ENCODE data around the gene SORL1.

SORL1 gene

DNA sequence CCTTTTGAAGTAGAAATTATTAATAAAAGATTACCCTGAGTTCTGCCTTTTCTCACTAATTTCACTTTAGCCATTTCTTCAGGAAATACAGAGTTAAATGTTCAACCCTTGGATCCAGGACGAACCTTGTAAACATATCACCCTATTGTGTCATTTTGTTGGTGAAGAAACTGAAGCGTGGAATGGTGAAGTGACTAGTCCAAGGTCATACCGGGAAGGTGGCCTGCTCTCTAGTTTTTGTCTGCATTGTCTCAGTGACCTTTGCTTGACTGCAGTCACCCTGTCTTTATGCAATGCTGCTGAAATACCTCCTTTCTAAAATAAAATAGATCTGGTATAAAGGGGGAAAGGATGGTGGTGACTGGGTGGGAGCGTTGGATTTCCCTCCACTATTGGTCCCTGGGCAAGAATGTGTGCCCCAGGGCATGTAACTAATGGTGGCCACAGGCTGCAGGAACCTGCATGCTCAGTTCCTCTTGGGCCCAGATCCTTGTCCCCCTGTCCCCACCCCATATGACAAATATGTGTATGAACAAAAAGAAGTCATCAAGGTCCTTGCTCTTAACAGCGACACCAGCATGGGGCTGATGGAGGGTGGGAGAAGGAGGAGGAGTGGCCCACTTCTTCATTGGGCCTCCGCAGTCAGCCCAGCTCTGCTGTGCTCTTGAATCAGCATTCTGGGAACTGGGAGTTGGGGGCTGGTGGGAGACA, 1.6 kb downstream of the SORL1 start:
- DNase-seq (ENCODE audit: low spot score), result no peak

DNA sequence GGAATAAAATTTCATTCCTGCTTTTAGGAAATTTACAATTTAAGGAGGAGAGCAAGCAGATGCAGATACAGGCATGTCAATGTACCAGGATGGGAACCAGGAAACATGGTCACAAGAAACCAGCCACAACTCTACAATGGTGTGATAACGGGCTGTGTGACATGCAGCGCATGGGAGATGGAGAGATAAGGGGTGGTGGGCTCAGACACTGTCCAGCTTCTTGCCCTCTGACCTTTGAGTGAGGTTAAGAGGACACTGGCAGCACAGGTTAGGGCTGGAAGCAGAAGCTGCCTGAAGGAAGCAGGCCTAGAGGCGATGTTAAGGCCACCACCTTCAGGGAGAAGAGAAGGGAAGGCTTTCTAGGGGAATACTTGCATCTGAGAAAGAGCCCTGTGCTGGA, 3.0 kb downstream of the SORL1 start:
- no peak for DNase-seq (ENCODE audit: low spot score)

DNA sequence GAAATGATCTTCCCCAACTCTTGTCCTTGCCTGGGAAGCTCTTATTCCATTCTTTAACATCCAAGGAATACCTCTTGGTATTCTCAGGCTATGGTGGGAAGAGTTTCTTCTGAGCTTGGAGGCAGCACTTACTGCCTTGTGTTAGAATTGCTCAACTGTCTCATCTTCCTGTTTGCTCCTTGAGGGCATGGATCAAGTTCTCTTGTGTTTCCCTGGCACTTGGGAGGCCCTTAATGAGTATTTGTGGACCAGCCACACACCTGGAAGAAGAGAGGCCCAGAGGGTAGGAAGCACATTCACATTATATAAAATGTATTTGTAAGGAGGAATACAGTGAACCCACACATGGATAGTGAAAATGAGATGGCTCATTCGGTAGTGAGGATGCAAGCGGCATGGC, 4.0 kb downstream of the SORL1 start:
- no peak for DNase-seq (ENCODE audit: low spot score)

DNA sequence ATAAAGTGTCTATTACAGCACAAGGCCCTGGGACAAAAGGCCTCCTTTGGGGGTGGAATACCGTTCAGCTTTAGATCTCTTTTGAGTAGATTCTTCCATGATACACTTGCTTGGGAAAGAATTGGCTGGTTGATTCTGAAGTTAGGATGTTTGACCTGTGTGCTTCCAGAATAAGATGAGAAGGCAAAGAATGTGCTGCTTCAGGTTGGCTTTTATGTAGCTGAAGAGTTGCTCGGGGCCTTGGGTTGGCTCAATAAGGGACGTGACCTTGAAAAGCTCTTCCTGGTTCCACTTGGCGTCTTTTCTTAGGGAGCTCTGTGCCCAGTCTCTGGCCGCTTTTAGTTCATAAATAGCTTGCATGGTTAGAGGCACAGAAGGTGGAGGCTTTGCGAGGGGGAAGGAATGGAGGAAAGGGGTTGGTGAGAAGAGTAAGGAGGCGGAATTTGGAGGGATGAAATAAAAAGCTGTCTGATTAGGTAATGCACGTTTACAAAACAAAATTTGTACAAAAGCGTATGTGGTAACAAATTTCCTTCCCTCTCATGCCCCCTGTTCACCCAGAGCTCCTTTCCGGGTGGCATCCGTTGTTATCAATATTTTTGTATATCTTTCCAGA, 4.8 kb downstream of the SORL1 start:
- DNase-seq (ENCODE audit: low spot score), result no peak

DNA sequence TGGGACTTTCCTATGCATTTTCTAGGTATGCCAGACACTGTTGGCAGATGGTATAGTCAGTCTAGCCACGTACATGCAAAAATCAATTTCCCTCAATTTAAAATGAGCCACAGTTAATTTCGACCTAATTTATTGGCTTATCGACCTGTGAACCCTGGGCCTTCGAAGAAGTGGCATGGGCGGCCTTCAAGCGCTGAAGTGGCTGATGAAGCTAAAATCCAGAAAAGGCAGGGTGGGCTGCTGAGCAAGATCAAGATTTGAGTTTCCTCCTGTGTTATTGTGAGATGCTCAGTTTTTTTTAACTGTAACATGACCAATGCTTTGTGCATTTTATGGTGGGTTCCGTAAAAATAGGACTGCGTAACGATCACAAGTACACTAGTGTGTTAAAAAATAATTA, 6.4 kb downstream of the SORL1 start:
- no peak for DNase-seq (ENCODE audit: low spot score)

DNA sequence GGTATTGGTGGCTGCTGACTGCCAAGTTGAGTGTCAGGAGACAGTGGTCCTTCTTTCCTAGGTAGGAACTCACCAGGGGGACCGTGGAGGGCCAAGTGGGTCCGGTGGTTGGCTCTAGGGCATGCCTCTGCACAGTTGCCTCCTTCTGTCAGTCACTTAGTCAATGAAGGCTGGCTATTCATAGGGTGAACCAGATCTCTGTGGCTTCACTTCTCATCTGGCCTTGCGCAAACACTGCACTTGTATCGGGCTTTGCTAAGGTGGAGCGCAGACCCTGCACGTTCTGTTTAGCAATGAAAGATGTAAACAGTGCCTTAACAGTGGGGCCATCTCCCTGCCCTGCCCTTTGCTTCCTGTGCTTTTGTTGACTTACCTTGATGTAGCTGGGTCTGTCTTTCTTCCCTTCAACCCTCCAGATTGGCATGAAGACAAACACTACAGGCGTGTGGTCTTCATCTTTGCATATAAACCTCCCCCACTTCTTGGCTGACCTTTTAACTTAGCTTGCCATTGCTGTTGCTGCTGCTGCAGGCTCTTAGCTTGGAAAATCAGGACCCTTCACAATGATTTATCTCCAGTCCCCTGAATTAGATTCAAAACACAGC, 7.4 kb downstream of the SORL1 start:
- DNase-seq (ENCODE audit: low spot score), result no peak

DNA sequence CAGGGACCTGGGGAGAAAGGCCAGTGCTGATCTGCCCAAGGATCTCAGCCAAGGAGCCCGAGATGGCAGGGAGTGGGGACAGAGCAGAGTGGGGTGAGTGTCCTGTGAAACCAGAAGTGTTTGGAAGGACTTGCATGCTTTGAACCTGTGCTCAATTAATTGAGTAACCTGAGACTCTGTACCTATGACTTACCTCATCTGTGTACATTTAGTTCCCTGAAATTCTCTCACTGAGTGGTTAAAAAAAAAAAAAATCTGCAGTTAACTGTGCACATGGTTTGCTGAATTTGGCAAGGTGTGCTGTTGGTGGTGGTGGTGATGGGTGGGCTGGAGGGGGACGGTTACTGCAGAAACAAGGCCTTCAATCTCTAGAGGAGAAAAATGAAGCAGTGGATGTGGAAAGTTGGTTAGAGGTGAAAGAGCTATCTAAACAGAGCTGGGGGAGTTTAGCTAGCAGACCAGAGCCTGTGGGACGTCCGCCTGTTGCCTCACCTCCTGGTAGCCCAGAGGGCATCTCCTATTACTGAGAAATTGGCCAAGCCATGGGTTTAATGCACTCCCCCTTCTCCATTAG, 8.9 kb downstream of the SORL1 start:
- no peak for DNase-seq (ENCODE audit: low spot score)

DNA sequence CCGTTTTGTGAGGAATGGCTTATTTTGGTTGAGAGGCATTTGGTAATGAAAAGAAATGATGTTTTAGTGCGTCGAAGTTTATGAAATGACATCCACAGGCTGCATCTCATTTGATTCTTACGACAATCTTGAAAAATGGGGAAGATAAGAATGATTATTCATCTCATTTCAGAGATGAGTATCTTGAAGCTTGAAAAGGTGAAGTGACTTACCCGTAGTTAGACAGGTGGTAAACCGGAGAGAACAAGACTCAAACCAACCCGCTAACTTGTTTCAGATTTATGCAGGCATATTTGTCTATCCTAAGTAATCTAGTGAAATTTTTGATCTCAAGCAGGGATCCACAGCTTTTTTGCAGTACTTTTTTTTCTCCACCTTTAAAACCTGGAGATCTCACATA, 9.7 kb downstream of the SORL1 start:
- DNase-seq (ENCODE audit: low spot score), result no peak

DNA sequence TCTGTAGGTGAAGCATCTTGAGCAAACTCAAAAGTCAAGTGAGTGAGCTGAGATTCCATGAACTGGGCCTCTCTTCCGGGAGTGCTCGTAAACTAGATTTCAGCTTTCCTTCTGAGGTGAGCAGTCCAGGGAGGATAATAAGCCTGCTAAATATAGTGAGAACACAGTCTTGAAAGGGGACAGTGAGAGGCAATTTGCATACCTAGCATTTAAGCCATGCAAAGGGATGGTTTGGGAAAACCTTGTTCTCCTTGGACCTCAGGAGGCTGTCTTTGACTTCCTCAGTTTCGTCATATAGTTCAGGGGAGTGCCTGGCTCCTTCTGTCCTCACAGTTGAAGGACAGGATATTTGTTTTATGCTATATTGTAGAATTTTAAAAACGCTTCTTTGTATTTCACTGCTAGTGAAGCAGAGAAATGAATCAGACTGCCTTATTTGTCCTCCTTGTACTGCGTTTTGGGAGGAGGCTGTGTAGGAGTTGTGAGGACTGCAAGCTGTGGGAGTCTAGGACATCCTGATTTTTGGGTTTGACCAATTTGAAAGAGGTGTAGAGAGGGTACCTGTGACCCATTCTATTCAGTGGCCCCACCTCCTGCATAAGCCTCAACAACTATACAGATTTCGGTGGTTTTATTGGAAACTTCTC, 11.7 kb downstream of the SORL1 start:
- no peak for DNase-seq (ENCODE audit: low spot score)

DNA sequence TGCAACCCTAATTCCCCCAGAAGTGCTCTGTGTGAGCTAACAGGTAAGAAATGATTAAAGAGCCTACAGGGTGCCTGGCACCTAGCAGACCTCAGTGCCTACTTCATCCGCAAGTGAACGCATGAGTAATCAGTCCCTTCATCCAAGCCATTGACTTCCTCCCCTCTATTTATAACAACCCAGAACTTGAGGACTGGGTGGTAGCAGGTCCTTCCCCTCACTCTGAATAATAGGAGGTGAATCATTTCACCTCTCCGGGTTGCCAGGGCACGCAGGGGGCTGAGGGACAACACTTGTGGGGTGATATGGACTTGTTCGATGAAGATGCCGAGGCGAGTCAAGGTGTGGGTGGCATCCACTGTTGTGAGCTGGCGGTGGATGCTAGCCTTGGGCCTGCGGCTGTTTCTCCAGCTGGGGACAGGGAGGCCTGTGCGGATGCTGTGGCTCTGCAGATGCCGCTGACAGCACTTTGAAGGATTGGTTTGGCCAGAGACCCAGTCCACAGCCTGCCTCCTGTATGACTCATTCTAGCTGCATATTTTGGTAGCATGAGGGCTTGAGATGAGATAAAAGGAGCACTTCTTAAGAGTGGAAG, 12.3 kb downstream of the SORL1 start:
- no peak for DNase-seq (ENCODE audit: low spot score)

DNA sequence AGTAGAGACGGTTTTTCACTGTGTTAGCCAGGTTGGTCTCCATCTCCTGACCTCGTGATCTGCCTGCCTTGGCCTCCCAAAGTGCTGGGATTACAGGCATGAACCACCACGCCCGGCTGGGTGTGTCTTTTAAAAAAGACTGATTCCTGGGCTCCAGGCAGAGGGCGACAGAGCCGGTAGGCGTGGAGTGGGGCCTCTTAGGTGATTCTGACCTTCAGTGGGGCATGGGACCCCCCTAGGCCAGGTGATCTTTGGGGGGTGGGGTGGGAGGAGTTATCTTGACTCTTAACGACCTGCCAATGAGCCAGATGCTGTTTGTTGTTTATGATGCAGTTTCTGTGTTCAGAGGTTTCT, 13.6 kb downstream of the SORL1 start:
- no peak for DNase-seq (ENCODE audit: low spot score)

DNA sequence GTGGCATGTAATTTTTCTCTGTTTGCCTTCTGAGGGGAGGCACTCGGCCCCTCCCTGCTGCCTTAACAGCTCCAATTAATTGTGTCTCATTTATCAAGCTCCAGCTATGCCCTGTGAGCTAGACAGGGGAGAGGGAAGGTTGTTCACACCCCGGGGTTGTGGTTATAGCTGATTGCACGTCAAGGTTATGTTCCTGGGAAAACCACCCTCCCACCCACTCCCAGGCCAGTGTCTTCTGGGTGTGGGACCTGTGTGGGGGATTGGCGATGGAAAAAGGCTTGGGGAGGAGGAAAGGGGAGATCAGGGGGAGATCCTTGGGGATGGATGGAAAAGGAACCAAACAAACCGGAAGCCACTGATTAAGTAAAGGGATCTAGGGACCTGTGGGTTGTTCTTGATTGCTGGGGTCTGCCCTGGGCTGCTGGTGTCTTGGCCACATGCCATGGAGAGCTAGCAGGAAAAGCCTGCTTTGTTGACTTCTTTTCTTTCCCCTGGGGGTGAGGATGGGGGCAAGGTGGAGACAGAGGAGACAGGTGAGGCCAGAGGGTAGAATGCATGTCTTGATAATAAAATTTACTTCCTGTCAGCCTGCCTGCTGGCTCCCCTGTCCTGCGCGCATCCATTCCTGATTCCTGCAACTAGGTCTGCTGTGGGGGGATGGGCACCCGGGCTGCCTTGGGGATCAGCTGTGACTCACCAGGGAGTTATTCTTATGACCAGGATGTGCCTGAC, 14.1 kb downstream of the SORL1 start:
- no peak for DNase-seq (ENCODE audit: low spot score)

DNA sequence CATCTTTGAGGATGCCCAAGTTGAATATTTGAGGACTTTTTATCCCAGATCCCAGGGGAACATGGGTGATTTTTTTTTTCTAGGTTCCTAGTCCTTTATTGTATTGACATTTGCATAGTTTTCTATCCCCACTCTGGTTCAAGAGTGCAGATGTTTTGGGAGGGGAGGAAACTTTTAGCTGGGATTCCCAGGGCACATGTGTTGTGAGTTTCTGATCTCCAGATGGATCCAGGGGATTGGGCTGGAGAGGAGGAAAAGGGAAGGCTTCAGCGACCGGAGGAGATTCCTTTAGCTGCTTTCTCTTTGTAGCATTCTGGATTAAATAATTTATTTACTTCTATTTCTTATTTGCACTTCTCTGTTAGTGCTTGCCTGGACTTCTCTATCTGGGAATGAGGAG, 15.4 kb downstream of the SORL1 start:
- DNase-seq (ENCODE audit: low spot score), result no peak

DNA sequence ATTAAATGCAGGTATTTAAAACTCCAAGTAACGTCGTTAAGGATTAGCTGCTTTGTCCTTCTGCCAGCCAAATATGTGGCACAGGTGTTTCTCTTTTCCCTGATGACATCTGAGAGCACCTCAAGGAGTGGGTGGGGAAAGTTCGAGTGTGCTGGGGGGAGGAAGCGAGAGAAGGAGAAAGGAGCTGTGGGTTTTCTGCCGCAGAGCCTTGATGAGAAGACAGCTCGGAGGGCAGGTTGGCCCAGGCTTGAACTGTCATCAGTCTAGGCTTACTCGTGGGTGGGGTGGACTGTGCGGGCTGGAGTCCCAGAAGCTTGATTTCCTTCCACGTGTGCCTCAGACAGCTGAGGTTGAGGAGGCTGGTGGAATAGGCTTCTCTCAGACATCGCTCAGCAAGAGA, 15.9 kb downstream of the SORL1 start:
- DNase-seq (ENCODE audit: low spot score), result no peak

DNA sequence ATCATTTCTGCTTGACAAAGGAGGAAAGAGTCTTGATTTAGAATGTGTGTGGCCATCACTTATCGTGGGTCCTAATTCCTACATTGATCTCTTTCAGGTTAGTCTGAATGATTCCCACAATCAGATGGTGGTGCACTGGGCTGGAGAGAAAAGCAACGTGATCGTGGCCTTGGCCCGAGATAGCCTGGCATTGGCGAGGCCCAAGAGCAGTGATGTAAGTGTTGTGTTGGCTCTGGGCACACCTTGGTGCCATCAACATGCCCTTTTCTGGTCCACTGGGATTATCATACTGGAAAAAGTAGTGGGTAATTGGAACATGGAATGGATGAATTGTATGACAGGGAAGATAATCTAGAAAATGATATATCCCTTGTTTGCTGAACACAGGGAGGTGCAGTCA, 17.8 kb downstream of the SORL1 start:
- DNase-seq (ENCODE audit: low spot score), result no peak

DNA sequence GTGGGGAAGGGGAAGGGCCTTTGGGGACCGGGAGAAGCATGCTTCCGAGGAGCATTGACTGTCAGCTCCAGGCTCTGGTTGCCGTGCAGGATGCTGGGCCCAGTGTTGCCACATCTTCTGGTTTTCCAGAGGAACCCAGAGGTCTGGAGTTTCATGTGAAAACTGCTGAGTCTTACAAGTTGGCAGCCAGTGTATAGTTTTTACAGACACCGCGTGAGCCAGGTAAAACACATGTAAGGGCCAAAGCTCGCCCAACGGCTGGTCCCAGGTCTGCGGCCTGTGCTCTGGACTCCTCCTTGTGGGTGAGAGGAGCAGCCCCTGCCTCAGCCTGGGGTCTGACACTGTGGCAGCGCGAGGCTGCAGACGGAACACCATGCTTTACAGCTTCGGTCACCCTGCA, 19.1 kb downstream of the SORL1 start:
- no peak for DNase-seq (ENCODE audit: low spot score)

DNA sequence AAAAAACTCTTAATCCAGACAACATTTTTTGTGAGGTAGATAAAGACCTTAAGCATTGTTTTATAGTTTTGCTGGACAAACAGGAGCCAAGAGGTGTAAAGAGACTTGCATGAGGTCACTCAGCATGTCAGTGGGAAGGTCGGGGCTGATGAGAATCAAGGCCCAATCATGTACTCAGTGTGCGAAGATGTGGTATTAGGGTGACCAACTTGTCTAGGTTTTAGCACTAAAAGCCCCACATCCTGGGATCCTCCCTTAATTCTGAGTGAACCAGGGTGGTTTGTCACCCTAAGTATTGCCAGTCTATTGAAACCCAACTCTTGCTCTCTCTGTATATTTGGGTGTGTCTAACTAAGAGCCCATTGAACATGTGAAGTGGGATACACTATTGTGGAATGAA, 20.2 kb downstream of the SORL1 start:
- no peak for DNase-seq (ENCODE audit: low spot score)

DNA sequence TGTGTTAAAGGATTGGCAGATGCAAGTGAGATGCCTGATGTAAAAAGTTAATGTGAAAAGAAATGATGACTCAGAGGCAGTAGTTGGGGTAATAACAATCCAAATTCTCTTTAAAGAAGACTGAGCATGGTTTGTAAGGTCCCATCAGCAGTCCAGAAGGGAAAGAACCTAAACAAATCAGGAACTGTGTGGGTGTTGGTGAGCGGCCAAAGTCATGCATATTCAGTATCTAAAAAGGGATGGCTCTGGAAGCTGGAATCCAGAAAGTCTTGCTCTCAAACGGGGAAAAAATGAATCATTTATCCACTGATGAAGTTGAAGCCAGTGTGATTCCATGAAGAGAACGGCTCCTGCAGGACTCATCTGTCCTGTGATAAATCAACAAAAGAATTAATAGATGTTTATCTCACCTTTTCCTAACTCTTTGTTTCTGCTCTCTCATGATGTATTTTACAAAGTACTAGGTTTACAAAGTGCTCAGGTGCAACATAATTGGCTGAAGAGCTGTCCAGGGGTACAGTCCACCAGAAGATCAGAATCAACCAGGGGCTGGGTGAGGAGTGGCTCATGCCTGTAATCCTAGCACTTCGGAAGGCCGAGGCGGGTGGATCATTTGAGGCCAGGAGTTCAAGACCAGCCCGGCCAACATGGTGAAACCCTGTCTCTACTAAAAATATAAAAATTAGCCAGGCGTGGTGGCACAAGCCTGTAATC, 21.1 kb downstream of the SORL1 start:
- DNase-seq (ENCODE audit: low spot score), result no peak

DNA sequence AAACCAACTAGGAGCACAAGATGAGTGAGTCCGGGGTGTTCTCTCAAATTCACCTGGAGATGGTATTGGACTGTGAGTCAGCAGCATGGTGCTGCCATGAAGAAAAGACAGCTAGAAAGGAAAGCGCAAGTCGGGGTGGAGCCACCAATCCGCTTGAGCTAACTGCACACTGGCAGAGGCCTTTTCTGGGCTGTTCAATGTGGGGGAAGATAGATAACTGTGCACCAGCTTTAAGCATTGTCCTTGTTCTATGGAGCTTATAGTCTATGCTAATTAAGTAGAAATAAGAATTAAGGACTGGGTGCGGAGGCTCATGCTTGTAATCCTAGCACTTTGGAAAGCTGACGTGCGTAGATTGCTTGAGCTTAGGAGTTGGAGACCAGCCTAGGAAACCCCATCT, 22.6 kb downstream of the SORL1 start:
- no peak for DNase-seq (ENCODE audit: low spot score)

DNA sequence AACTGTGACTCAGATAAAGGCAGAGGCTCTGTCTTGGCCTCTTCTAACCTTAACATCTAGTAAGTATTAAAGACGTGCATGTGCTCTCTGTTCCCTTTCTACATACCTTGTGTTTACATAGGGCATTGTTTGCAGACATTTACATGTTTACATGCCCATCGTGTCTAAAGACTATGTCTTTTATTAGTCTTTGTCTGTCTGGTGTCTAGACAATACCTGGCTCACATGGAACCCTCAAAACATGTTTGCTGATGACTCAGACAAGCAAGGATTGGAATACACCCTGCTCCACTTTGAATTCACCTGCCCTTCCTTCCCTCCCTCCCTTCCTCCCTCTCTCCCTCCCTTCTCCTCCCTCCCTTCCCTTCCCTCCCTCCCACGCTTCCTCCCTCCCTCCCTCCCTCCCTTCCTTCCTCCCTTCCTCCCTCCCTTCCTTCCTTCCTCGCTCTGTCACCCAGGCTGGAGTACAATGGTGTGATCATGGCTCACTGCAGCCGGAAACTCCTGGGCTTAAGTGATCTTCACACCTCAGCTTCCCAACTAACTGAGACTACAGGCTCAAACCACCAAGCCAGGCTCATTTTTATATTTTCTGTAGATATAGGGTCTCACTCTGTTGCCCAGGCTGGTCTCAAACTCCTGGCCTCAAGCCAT, 24.4 kb downstream of the SORL1 start:
- DNase-seq (ENCODE audit: low spot score), result no peak

Measured in hematopoietic multipotent progenitor cell treated with erythropoietin and hydrocortisone succinate and interleukin-3 and kit ligand, for 17 days (in vitro differentiated cells).